Measurements from ENCODE around the gene GATA2.

GRCh38 chr3:128476659-128477058, 16.3 kb downstream of the GATA2 start:
- TF ChIP-seq SNAI2 (CRISPR knock-in tag; IDR thresholded peaks at IDR 0.05) (no peak), CREB5 (CRISPR knock-in tag; IDR thresholded peaks at IDR 0.05; ENCODE audit: low read depth) (no peak), CSDC2 (CRISPR knock-in tag; IDR thresholded peaks at IDR 0.05) (no peak), GLIS3 (CRISPR knock-in tag; IDR thresholded peaks at IDR 0.05) (no peak), POU6F1 (CRISPR knock-in tag; IDR thresholded peaks at IDR 0.05; ENCODE audit: borderline replicate concordance, low read depth) (no peak), TCF4 (CRISPR knock-in tag; IDR thresholded peaks at IDR 0.05; ENCODE audit: borderline replicate concordance) (no peak), OSR1 (CRISPR knock-in tag; IDR thresholded peaks at IDR 0.05) (no peak), RARB (CRISPR knock-in tag; IDR thresholded peaks at IDR 0.05) (no peak), ZC3H10 (CRISPR knock-in tag; IDR thresholded peaks at IDR 0.05) (no peak)

All from SK-N-SH treated with all-trans-retinoic acid at 6 μM for 48 hours (cell line).